ENCODE measurements around the gene TAL1. TPM values are rescaled to one million over a fixed set of nuclear protein-coding genes. Genes with fewer than 3 reads are reported as not detected.

The TAL1 gene
- total and polyA plus RNA-seq, 2 of the 13 experiments (the other 11 are each of a cell fraction or from before 2014, with no cell fraction given) = 0.05 TPM; not detected in 1

GRCh38 chr1:47187231-47187925 is 44.6 kb downstream of the TAL1 start (continued):
- TF ChIP-seq, protein P1, sequence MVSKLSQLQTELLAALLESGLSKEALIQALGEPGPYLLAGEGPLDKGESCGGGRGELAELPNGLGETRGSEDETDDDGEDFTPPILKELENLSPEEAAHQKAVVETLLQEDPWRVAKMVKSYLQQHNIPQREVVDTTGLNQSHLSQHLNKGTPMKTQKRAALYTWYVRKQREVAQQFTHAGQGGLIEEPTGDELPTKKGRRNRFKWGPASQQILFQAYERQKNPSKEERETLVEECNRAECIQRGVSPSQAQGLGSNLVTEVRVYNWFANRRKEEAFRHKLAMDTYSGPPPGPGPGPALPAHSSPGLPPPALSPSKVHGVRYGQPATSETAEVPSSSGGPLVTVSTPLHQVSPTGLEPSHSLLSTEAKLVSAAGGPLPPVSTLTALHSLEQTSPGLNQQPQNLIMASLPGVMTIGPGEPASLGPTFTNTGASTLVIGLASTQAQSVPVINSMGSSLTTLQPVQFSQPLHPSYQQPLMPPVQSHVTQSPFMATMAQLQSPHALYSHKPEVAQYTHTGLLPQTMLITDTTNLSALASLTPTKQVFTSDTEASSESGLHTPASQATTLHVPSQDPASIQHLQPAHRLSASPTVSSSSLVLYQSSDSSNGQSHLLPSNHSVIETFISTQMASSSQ (IDR thresholded peaks at IDR 0.05; ENCODE audit: low read depth) = peak; percentile 16; the same call in 1 of the 2 replicates
- TF ChIP-seq, protein P1 (CRISPR knock-in tag; IDR thresholded peaks at IDR 0.05; ENCODE audit: borderline replicate concordance) = no peak
- no peak for TF ChIP-seq ZNF660 (CRISPR knock-in tag; IDR thresholded peaks at IDR 0.05; ENCODE audit: borderline replicate concordance, low read depth)
- no peak for TF ChIP-seq ATF7-NPFF (CRISPR knock-in tag; IDR thresholded peaks at IDR 0.05; ENCODE audit: low read depth)
- no peak for TF ChIP-seq ZNF713 (CRISPR knock-in tag; IDR thresholded peaks at IDR 0.05)
- TF ChIP-seq SKIL (CRISPR knock-in tag; IDR thresholded peaks at IDR 0.05; ENCODE audit: borderline replicate concordance) = no peak
- TF ChIP-seq SMYD3 (CRISPR knock-in tag; IDR thresholded peaks at IDR 0.05) = no peak
- no peak for TF ChIP-seq ZNF281 (CRISPR knock-in tag; IDR thresholded peaks at IDR 0.05; ENCODE audit: borderline replicate concordance)
- TF ChIP-seq DMAP1 (CRISPR knock-in tag; IDR thresholded peaks at IDR 0.05) = no peak
- 0 out of 2 replicates have a peak, but pooled peaks have one; percentile 57 for TF ChIP-seq ZNF354B (CRISPR knock-in tag; IDR thresholded peaks at IDR 0.05)
- TF ChIP-seq RBM39 (IDR thresholded peaks at IDR 0.05; ENCODE audit: low read depth, low read length, poor library complexity, severe bottlenecking) = no peak
- peak; percentile 82 for TF ChIP-seq HNF4A (CRISPR knock-in tag; IDR thresholded peaks at IDR 0.05)
- TF ChIP-seq RAD21 (CRISPR knock-in tag; IDR thresholded peaks at IDR 0.05) = 0 out of 2 replicates have a peak, but pooled peaks have one; percentile 8
- TF ChIP-seq, protein P2, sequence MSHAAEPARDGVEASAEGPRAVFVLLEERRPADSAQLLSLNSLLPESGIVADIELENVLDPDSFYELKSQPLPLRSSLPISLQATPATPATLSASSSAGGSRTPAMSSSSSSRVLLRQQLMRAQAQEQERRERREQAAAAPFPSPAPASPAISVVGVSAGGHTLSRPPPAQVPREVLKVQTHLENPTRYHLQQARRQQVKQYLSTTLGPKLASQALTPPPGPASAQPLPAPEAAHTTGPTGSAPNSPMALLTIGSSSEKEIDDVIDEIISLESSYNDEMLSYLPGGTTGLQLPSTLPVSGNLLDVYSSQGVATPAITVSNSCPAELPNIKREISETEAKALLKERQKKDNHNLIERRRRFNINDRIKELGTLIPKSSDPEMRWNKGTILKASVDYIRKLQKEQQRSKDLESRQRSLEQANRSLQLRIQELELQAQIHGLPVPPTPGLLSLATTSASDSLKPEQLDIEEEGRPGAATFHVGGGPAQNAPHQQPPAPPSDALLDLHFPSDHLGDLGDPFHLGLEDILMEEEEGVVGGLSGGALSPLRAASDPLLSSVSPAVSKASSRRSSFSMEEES (CRISPR knock-in tag; IDR thresholded peaks at IDR 0.05) = peak; percentile 81
- TF ChIP-seq ZFP36 (IDR thresholded peaks at IDR 0.05; ENCODE audit: borderline replicate concordance, low read depth, low read length, partially characterized antibody) = no peak
- no peak for TF ChIP-seq ZNF672 (CRISPR knock-in tag; IDR thresholded peaks at IDR 0.05)
- no peak for TF ChIP-seq STAG1 (CRISPR knock-in tag; IDR thresholded peaks at IDR 0.05)
